Spleen (tissue), 7 donors: ENCODE data around the gene C2orf49.

Source experiments
- POLR2A ChIP-seq, 3 donors: fragments of 450-650 bp; IDR thresholded peaks; one replicate each; pipeline ENCODE4 v1.5.1; 2017; ENCODE audit warnings: antibody characterized with exemption in 3 of 3, mild to moderate bottlenecking in 1 of 3
- POLR2AphosphoS5 ChIP-seq, 3 donors: sonication (generic); formaldehyde crosslinking; IDR thresholded peaks; one replicate each; pipeline ENCODE4 v1.5.1; 2017; ENCODE audit warnings: antibody characterized with exemption in 3 of 3
- TF ChIP-seq, protein P1 (sequence below), 11 experiments: fragments of 200-600 bp in 7 of 11; fragments of 450-650 bp in 4 of 11; sonication (generic) in 4 of 11; IDR thresholded peaks in 8 of 11; conservative IDR thresholded peaks in 3 of 11; 1 replicate in 7 of 11; 2 replicates in 4 of 11; pipeline versions ENCODE4 v1.4.0 to v1.8.0; 2016 to 2021; ENCODE audit warnings: antibody characterized with exemption in 11 of 11, inconsistent platforms in 4 of 11, mild to moderate bottlenecking in 1 of 11
- donor health status: DM: no; HTN: no; CAD: no; lungs with moderate emphysema.
- donor health status: DM: no; HTN: no; CAD: no.
- donor health status: DM: no; HTN: no; CAD: no.

DNA sequence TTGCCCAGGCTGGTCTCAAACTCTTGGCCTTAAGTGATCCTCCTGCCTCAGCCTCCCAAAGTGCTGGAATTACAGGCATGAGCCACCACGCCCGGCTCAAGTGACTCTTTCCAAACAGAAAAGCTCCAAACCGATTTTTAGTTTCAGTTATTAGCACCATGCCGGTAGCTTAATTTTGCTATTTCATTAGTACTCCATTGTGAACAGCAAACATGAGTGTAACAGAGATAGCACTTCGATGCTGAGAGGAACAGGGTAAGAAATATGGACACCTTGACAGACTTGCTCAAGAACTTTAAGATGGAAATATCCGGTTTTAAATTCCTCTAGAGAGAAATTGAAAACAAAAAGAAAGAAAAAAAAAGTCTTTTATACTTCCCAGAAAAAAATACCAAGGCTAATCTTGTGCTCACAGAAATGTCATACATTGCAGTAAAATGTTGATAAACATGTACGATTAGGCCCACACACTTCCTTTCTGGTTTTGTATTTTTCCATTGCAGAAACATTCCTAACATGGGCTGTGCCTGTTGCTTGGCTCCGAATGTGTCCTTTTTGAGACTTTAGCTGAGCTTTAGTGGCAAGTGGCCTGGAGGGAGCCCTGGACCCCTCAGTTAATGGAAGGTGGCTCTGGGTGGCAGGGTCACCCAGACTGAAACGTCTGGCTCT lies 43.2 kb downstream of the C2orf49 start:
- TF ChIP-seq, protein P1, sequence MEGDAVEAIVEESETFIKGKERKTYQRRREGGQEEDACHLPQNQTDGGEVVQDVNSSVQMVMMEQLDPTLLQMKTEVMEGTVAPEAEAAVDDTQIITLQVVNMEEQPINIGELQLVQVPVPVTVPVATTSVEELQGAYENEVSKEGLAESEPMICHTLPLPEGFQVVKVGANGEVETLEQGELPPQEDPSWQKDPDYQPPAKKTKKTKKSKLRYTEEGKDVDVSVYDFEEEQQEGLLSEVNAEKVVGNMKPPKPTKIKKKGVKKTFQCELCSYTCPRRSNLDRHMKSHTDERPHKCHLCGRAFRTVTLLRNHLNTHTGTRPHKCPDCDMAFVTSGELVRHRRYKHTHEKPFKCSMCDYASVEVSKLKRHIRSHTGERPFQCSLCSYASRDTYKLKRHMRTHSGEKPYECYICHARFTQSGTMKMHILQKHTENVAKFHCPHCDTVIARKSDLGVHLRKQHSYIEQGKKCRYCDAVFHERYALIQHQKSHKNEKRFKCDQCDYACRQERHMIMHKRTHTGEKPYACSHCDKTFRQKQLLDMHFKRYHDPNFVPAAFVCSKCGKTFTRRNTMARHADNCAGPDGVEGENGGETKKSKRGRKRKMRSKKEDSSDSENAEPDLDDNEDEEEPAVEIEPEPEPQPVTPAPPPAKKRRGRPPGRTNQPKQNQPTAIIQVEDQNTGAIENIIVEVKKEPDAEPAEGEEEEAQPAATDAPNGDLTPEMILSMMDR (IDR thresholded peaks at IDR 0.05 in 8 of 11, conservative IDR thresholded peaks at IDR 0.05 in 3 of 11) = no peak
- no peak for TF ChIP-seq POLR2A (IDR thresholded peaks at IDR 0.05)
- TF ChIP-seq POLR2AphosphoS5 (IDR thresholded peaks at IDR 0.05) = peak in 1 of 3 donors; percentile 45
